Lower leg skin (tissue), 3 donors: Measurements from ENCODE around the gene RNF180.

Source experiments
- POLR2A ChIP-seq, 2 donors: fragments of 450-650 bp; IDR thresholded peaks; one replicate each; pipeline ENCODE4 v1.6.1; 2016 to 2017; ENCODE audit warnings: antibody characterized with exemption in 2 of 2, mild to moderate bottlenecking in 1 of 2, moderate library complexity in 1 of 2
- TF ChIP-seq, protein P1 (sequence below), 3 donors: fragments of 450-650 bp; IDR thresholded peaks; one replicate each; pipeline ENCODE4 v1.5.1; 2016; ENCODE audit warnings: antibody characterized with exemption in 3 of 3, mild to moderate bottlenecking in 3 of 3, moderate library complexity in 2 of 3

DNA sequence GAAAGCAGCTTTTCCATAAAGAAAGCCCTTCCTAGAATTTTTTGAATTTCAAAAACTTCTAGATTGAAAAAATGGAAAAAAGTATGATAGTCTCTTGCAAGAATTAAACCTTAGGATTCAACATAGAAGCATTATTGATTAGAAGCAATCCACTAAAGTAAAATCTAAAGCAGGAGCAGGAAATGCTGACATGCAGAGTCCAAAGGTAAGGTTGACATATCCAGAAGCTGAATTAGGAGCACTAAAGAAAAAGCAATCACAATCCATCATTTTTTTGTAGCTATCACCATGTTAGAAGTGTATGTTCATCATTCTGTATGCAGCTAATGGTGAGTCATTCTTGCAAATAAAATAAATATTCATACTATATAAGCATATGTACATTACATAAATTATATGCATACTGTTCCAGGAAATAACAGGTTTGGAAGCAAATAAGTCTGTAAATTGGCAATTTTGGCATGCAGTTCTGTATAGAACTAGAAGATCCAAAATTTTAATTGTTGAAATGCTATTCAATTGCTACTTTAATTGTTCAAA lies 39.4 kb upstream of the RNF180 start:
- TF ChIP-seq, protein P1, sequence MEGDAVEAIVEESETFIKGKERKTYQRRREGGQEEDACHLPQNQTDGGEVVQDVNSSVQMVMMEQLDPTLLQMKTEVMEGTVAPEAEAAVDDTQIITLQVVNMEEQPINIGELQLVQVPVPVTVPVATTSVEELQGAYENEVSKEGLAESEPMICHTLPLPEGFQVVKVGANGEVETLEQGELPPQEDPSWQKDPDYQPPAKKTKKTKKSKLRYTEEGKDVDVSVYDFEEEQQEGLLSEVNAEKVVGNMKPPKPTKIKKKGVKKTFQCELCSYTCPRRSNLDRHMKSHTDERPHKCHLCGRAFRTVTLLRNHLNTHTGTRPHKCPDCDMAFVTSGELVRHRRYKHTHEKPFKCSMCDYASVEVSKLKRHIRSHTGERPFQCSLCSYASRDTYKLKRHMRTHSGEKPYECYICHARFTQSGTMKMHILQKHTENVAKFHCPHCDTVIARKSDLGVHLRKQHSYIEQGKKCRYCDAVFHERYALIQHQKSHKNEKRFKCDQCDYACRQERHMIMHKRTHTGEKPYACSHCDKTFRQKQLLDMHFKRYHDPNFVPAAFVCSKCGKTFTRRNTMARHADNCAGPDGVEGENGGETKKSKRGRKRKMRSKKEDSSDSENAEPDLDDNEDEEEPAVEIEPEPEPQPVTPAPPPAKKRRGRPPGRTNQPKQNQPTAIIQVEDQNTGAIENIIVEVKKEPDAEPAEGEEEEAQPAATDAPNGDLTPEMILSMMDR (IDR thresholded peaks at IDR 0.05) = no peak
- no peak for TF ChIP-seq POLR2A (IDR thresholded peaks at IDR 0.05)
